ENCODE measurements around the gene MYRF.

Gene MYRF

GRCh38 chr11:61799665-61800284, 47.3 kb downstream of the MYRF start:
- DNase-seq = no peak

DNA sequence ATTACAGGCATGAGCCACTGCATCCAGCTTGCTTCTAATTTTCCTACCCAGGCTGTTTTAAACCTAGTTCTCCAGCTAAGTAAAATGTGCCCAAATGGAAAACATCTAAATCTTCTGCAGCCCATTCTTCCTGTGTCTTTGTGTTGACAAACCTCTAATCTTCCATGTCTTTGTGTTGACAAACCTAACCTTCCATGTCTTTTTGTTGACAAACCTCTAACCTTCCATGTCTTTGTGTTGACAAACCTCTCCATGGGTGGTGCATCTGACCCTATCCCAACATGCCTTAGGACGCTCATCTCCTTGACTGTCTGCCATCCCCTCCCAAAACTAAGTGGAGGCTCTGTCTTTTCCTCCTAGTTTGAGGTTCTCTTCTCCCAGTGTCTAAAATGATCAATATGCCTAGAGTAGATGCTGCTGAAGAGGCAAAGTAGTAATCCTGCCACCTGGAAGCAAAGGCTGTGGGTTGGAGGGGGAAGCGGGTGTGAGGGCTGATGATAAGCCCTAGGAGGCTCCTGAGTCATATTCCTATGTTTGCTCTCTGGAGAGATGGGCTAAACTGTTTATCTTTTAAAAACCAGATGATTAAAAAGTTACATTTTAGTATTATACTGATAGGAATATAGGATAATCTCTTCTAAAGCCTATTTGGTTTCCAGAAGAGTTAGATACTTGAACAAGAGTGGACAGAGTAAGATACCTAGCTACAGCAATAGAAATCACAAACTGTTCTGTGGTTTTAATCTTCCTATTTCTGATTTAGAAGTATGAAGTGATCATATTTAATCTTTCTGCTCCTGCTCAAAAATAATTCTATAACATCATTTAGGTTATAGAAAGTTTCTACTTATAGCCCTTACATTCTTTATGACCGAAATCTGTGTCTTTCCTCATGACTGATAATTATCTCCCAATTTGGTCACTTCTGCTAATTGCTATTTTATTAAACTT, 48.2 kb downstream of the MYRF start:
- no peak for DNase-seq

DNA sequence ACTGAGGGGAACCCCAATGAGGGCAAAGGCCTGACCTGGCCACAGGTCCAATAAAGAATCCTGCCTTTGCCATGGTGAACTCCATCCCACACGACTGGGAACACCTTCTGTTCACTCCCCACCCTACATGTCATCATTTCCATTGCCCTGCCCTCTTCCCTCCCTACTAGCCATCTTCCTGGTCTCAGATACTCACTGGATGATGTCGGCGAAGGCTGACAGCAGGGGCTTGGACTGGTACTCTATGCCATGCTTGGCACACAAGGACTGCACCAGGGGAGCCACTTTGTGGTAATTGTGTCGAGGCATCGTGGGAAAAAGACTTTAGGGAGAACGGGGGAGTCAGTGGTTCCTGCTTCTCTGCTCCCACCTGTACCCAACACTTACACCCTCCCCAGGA, 50.2 kb downstream of the MYRF start:
- DNase-seq = no peak

- DNase-seq = no peak
These were observed 51.6 kb downstream of the MYRF start for GRCh38 chr11:61803889-61804647.

GRCh38 chr11:61805146-61805545, 52.7 kb downstream of the MYRF start:
- no peak for DNase-seq

- no peak for DNase-seq
These were observed 54.3 kb downstream of the MYRF start for GRCh38 chr11:61806785-61807184.

DNA sequence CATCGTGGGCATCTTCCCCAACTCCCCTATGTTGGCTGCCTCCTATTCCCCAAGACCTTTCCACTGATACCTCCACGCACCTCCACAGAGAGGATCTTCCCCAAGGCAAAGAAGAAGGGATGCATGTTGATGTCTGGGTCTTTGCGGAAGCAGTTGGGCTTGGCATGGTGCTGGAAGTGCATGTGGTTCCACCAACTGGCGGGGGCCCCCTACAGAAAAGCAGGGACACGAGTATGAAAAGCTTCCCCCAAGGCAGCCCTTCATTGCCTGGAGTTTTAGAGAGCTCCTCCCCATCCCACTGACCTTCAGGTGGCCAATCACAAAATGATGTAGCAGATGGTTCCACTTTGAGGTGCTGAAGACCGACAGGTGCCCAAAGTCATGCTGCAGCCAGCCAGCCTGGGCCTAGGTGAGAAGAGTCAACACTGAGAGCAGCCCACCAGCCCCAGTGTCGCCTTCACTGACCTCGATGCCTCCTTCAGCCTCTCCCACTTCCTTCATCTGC, 58.3 kb downstream of the MYRF start:
- DNase-seq = no peak

DNA sequence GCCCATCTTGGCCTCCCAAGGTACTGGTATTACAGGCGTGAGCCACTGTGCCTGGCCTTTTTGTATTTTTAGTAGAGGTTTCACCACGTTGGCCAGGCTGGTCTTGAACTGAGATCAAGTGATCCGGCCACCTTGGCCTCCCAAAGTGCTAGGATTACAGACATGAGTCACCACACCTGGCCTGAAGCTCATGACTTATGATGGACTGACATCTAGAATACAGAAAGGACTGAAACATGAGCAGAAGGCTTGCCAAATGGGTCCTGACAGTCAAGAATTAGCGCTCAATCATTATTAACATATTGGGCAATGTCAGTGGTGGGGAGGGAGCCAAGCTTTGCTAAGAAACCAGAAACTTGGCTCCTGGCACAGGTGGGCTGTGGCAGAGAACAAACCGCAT, 59.4 kb downstream of the MYRF start:
- no peak for DNase-seq

DNA sequence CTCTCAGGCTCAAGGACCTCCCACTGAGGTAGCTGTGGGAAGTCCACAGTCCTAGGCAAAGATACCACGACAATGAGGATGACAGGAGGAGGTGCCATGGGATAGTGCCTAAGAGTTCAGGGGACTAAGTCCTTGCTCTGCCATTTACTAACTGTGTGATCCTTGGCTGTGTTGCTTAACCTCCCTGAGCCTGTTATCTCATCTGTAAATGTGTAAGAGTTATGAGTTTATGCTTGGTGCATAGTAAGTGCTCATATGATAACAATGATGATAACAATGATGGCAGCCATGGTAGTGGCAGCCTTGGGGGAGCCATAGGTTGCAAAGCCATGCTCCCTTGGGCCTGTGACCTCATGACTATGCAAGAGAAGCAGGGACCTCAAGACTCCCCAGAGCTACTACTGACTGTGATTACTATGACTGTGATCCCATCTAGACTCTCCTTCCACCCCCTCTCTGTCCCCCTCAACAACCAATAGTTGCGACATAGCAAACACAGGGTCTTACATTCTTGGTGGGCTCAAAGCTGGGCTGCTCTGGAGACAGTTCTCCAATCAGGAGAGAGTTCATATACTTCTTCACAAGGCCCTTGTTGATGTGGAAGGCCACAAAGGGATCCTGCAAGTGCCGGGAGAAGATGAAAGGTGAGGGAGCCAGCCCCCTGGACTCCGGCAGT, 60.4 kb downstream of the MYRF start:
- DNase-seq = no peak

DNA sequence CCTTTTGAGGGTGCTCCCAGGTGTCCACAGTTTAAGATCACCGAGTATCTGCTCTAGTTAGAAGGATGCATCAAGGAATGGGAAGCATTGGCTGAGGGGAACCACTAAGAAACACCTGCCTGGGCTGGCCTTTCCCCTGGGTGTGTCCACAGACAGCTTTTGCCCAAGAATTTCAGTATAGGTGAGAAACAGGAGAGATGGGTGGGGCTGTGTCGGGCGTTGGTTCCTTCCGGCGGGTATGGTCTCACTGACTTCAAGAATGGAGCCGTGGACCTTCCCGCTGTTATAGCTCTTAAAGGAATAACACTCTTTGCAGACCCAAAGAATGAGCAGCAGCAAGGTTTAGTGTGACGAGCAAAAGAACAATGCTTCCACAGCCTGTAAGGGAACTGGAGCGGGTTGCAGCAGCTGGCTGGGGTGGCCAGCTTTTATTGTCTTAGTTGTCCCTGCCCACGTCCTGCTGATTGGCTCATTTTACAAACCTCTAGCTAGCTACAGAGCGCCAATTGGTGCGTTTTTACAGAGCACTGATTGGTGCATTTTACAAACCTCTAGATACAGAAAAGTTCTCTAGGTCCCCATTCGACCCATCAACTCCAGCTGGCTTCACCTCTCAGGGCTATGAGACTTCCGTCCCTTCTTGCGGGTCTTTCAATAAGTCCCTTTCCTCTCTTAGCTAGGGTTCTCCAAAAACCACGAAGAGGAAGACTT, 62.0 kb downstream of the MYRF start:
- no peak for DNase-seq

DNA sequence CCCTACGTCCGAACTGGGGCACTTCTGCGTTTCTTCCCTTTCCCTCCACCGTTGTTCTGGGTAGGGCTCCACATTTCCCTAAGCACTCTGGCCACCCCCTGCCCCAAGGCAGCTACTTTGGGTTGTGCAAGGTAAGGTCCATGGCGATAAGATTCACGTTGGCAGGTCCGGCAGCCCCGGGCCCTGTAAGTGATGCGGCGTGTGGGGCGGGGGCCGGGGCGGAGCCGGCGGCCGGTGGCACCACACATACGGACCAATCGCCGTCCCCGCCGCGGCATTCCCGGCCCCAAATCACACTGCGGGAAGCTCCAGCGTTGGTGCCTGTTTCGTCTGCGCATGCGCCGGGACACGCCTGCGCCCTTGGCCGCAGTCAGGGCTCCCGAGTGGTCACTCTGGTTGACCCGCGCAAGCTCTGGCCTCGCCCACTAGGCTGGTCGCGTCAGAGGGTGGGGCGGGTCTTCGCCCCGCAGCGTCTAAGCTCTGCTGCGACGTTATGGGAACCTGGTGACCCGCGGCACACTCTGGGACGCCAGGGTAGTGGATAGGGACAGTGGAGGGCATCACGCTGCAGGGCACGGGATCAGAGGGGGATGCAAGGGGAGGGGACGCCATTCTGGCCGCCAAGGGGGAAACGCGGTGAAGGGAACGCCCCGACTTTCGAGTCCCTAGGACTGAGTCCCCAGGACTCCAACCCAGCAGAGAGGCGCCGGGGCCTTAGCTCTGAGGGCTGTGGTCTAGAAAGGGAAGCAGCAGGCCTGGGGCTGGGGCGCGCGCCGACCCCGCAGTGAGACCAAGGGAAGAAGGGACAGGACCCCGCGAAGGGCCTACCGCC, 62.7 kb downstream of the MYRF start:
- peak; percentile 32 for DNase-seq

GRCh38 chr11:61815790-61816735, 63.6 kb downstream of the MYRF start:
- peak; percentile 54 for DNase-seq

DNA sequence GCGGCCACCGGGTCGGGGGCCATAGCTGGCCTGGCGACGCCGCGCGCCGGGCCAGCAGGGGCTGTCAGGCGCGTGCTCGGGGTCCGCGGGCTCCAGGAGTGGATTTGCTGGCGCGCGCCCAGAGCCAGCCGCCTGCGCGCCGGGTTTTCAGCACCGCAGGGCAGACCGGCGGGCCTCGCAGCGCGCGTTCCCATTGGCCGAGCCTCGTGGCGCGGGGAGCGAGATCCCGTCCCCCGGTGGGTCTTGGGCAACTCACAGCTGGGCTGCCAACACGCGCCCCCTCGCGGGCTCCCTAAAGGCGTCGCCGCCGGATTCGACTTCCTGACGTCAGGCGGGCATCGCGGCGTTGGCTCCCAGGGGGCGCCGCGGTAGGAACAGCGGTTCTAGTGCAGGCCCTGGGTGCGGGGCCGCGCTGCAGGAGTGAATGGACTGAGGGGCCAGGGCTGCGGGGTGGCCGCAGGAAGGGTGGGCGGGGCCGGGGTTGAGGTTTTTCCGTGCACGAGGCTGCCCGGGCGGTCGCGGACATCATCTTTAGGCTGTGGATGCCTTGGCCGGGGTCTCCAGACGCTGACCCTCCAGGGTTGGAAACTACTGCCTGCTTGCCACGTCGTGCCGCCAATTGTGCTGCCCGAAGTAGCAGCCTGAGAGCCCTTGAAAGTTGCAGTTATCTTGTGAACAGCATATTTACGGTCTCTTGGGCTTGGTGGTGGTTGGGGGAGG, 64.5 kb downstream of the MYRF start, which contains the start of gene FADS1:
Gene FADS1, minus strand, starts transcription at position 268 of the 720 bp plus-strand sequence. Its CDS starts 74 bp downstream, at position 194.
- peak; percentile 77 for DNase-seq

- DNase-seq = no peak
These were observed 65.2 kb downstream of the MYRF start for GRCh38 chr11:61817471-61818202.

- no peak for DNase-seq
These were observed 67.7 kb downstream of the MYRF start for GRCh38 chr11:61820174-61820573.

DNA sequence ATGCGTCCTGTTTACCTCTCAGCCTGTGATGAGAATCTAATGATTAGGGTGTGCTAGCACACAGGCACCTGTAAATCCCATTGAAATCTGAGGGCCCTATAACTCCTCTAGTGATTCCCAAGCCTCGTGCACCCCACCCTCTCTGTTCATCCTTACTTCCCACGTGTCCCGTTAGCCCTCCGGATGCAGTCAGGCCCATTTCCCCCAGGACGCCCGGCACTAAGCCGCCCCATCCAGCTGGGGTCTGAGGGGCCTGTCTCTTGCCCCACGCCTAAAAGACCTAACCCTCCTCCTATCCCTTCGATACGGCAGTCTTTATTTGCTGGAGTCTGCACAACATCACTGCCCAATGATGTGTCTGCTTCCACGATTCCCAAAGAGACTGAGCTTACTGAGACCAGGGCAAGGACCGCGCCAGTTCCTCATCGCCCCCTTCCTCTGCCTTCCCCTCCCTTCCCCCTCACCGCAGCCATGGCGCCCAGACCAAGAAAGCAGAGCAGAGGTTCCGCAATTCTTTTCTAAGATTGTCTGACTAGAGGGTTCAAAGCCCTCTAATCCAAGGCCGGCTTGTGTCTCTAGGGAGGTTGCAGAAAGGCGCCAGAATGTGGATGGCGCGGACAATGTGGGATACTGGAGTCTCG, 74.6 kb downstream of the MYRF start:
- no peak for DNase-seq

- peak; percentile 67 for DNase-seq
These were observed 75.3 kb downstream of the MYRF start, which contains the start of gene FADS2 for GRCh38 chr11:61827571-61828378. Gene FADS2 (plus strand): TSS chr11:61828300. CDS start chr11:61828391, 91 bp downstream.
